ENCODE results near the gene SV2B. TPM values are rescaled to one million over a fixed set of nuclear protein-coding genes. Genes with fewer than 3 reads are reported as not detected.

SV2B gene, protein sequence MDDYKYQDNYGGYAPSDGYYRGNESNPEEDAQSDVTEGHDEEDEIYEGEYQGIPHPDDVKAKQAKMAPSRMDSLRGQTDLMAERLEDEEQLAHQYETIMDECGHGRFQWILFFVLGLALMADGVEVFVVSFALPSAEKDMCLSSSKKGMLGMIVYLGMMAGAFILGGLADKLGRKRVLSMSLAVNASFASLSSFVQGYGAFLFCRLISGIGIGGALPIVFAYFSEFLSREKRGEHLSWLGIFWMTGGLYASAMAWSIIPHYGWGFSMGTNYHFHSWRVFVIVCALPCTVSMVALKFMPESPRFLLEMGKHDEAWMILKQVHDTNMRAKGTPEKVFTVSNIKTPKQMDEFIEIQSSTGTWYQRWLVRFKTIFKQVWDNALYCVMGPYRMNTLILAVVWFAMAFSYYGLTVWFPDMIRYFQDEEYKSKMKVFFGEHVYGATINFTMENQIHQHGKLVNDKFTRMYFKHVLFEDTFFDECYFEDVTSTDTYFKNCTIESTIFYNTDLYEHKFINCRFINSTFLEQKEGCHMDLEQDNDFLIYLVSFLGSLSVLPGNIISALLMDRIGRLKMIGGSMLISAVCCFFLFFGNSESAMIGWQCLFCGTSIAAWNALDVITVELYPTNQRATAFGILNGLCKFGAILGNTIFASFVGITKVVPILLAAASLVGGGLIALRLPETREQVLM
- total RNA-seq: under 0.01 and 0.24 TPM in 2 replicates

DNA sequence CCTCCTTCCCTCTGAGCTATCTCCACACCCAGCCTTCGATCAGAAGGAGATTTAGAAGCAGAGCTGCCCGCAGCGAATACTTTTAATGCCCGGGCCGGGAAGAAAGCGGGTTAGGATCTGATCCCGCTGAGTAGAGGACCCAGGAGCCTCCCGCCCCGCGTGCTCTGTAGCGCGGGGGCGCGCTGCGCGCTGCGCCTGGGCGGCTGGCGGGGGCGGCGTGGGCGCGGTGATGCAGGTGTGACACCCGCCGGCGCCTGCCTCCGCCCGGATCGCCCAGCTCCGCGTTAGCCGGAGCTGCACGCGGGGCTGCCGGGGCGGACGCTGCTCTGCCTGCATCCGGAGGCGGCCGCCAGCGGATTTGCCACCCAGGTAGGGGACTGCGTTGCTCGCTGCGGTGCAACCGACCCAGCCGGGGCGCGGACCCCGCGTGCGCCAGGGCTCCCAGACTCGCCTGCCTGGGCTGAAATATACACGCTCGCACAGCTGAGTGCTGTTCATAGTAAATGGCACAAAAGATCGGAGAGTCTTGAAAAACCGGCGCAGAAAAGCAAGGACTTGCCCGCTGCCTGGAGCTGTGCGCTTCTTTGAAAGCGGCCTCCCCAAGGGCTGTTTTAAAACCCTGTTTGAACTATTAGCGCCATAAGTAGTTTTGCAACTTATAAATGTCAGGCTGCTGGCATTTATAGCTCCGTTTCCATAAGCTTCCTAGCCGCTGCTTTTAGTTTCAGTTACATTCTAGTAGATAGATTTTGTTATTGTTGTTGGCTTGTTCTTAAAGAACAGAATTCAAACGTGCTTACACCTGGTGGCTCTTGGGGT is at the start of gene SV2B:
Gene SV2B, plus strand, starts transcription at position 263 of the 819 bp plus-strand sequence. CDS start 126,007 bp downstream, outside the sequence.

Other genes starting within 250 kb of the SV2B start
- 36.2 and 71.3 TPM in 2 replicates for gene FURIN, start 231.7 kb upstream of the SV2B start, total RNA-seq
- gene FES, start 215.8 kb upstream of the SV2B start, total RNA-seq: 3.2 and 7.0 TPM in 2 replicates
- gene MAN2A2, start 197.0 kb upstream of the SV2B start, total RNA-seq: 16.0 and 16.4 TPM in 2 replicates
- gene HDDC3, start 167.7 kb upstream of the SV2B start, total RNA-seq: 19.3 and 26.6 TPM in 2 replicates
- gene UNC45A, start 165.0 kb upstream of the SV2B start, total RNA-seq: 50.3 and 93.3 TPM in 2 replicates
- gene RCCD1, start 145.4 kb upstream of the SV2B start, total RNA-seq: 14.2 and 17.5 TPM in 2 replicates
- 8.1 and 23.9 TPM in 2 replicates for gene PRC1, start 105.7 kb upstream of the SV2B start, total RNA-seq
- gene VPS33B, start 77.7 kb upstream of the SV2B start, total RNA-seq: 12.4 and 13.0 TPM in 2 replicates

Data from tracheal epithelial cell (primary cell).